Panc1 (cell line): Measurements from ENCODE around the gene KLHL9.

ENCODE experiments used
- POLR2AphosphoS5 ChIP-seq: IDR thresholded peaks from 2 replicates; pipeline ENCODE4 v1.6.1; 2012; ENCODE audit warnings: mild to moderate bottlenecking, low read depth, low read length, moderate library complexity
- TF ChIP-seq, protein P1 (sequence below): fragments of 450-650 bp; IDR thresholded peaks from 2 replicates; pipeline ENCODE4 v1.5.1; 2017; ENCODE audit warnings: mild to moderate bottlenecking

DNA sequence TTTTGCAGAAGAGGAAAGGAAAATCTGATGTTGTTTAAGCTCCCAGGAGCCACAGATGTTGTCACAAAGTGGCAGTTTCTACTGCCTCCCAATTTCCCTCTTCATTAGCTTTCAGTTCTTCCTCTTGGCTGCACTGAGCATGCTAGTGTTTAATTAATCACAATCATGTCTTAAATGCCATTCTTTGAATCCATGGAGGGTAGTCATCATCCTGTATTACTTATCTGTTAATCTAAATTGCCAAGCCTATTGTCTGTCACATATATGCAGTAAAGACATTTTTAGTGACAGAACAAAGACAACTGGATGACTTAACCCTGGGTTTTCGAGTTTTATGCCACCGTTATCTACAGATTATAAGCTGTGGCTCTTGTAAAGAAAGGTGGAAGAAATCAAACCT lies 14.7 kb downstream of the KLHL9 start:
- TF ChIP-seq, protein P1, sequence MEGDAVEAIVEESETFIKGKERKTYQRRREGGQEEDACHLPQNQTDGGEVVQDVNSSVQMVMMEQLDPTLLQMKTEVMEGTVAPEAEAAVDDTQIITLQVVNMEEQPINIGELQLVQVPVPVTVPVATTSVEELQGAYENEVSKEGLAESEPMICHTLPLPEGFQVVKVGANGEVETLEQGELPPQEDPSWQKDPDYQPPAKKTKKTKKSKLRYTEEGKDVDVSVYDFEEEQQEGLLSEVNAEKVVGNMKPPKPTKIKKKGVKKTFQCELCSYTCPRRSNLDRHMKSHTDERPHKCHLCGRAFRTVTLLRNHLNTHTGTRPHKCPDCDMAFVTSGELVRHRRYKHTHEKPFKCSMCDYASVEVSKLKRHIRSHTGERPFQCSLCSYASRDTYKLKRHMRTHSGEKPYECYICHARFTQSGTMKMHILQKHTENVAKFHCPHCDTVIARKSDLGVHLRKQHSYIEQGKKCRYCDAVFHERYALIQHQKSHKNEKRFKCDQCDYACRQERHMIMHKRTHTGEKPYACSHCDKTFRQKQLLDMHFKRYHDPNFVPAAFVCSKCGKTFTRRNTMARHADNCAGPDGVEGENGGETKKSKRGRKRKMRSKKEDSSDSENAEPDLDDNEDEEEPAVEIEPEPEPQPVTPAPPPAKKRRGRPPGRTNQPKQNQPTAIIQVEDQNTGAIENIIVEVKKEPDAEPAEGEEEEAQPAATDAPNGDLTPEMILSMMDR: no peak
- TF ChIP-seq POLR2AphosphoS5: no peak
